Thyroid gland (tissue), 4 donors: Measurements from ENCODE around the gene PTMS. TPM values are rescaled to one million over a fixed set of nuclear protein-coding genes. Genes with fewer than 3 reads are reported as not detected.
A peak's percentile ranks its signal among the peaks of the same experiment; 100 is the strongest.

Experiments used
- DNase-seq, 2 donors: peaks; one replicate each; pipeline ENCODE4 v3.0.0-alpha.2; 2019
- H3K27ac ChIP-seq, 3 donors: fragments of 200-600 bp; sonication (generic); 1 replicate in 2 of 3; 2 replicates in 1 of 3; pipeline ENCODE4 v1.5.1; 2016 to 2019; ENCODE audit warnings: mild to moderate bottlenecking in 1 of 3, moderate library complexity in 1 of 3
- H3K27me3 ChIP-seq: fragments of 200-600 bp; sonication (generic); one replicate; pipeline ENCODE4 v1.5.1; 2019
- H3K36me3 ChIP-seq, 2 donors: fragments of 200-600 bp; sonication (generic); one replicate each; pipeline ENCODE4 v1.5.1; 2016 to 2019
- H3K4me1 ChIP-seq, 2 donors: fragments of 200-600 bp; sonication (generic); one replicate each; pipeline ENCODE4 v1.5.1; 2017 to 2019
- H3K4me3 ChIP-seq, 3 donors: fragments of 200-600 bp; sonication (generic); replicated peaks in 1 of 3; 1 replicate in 2 of 3; 2 replicates in 1 of 3; pipeline ENCODE4 v1.5.1; 2016; ENCODE audit warnings: mild to moderate bottlenecking in 1 of 3
- H3K9me3 ChIP-seq: fragments of 200-600 bp; sonication (generic); one replicate; pipeline ENCODE4 v1.5.1; 2017
- POLR2A ChIP-seq, 2 donors: fragments of 450-650 bp; IDR thresholded peaks; one replicate each; pipeline ENCODE4 v1.6.1; 2017; ENCODE audit warnings: antibody characterized with exemption in 2 of 2, mild to moderate bottlenecking in 2 of 2, moderate library complexity in 1 of 2
- WGBS, 2 donors: methylation state at CpG; one replicate each; pipeline ENCODE4 v1.1.5; 2017; 5-methylcytosine and 5-hydroxymethylcytosine counted together
- intact Hi-C: fragments of 100-400 bp; cut with DNase I; formaldehyde crosslinking; loops from one replicate; pipeline ENCODE4 v1.15.1; 2023
- total RNA-seq, 4 donors: library from RNA; depleted of rRNA; stranded (reverse); fragments of >200 nt; gene quantifications; one replicate each; pipeline ENCODE4 v1.2.3, GENCODE V29; 2016
- TF ChIP-seq, protein P1 (sequence below), 6 experiments: fragments of 200-600 bp in 3 of 6; fragments of 450-650 bp in 3 of 6; sonication (generic) in 3 of 6; IDR thresholded peaks; one replicate each; pipeline ENCODE4 v1.5.1; 2016 to 2019; ENCODE audit warnings: antibody characterized with exemption in 6 of 6, mild to moderate bottlenecking in 2 of 6, inconsistent platforms in 1 of 6, moderate library complexity in 1 of 6

Gene PTMS
- total RNA-seq, 4 donors from 2014 or later = 60.0 to 186 (median 103) TPM

DNA sequence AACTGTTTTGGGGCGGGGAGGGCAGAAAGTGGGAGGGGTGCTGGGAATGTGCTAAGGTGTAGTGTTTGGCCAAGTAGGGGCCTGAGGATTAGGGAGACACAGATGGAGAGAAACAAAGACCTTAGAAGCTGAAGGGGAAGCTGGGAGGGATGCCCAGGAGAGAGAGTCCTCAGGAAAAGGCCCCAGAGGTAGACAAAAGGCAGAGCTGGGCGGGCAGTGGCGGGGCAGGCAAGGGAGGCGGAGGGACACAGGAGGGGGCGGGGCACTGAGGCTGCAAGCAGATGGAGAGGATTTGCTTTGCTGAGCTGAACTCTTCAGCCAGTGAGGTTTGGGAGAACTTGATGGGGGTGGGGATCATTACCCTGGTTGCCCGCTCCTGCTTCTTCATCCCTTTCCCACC, 2.8 kb downstream of the PTMS start:
- Histone ChIP-seq H3K27me3 (no peaks in the 10 kb centered on the region), H3K9me3 (no peaks in the 10 kb centered on the region), H3K4me3 (peak overlapping the region in 1 of 3 donors; percentile 69), H3K4me1 (peaks cover 26 to 46% of the 10 kb centered on the region in 2 donors), H3K36me3 (peaks cover 9 to 11% of the 10 kb centered on the region in 2 donors), H3K27ac (peak overlapping the region in 2 of 3 donors; percentile 94 to 97)
- 61 to 77% methylated on average over 5 to 6 of the region's 6 CpGs for WGBS, 2 donors
- intact Hi-C loops = no loop called here
- peak; percentile 75 to 80 for DNase-seq
- TF ChIP-seq, protein P1, sequence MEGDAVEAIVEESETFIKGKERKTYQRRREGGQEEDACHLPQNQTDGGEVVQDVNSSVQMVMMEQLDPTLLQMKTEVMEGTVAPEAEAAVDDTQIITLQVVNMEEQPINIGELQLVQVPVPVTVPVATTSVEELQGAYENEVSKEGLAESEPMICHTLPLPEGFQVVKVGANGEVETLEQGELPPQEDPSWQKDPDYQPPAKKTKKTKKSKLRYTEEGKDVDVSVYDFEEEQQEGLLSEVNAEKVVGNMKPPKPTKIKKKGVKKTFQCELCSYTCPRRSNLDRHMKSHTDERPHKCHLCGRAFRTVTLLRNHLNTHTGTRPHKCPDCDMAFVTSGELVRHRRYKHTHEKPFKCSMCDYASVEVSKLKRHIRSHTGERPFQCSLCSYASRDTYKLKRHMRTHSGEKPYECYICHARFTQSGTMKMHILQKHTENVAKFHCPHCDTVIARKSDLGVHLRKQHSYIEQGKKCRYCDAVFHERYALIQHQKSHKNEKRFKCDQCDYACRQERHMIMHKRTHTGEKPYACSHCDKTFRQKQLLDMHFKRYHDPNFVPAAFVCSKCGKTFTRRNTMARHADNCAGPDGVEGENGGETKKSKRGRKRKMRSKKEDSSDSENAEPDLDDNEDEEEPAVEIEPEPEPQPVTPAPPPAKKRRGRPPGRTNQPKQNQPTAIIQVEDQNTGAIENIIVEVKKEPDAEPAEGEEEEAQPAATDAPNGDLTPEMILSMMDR (IDR thresholded peaks at IDR 0.05) = no peak
- no peak for TF ChIP-seq POLR2A (IDR thresholded peaks at IDR 0.05)

DNA sequence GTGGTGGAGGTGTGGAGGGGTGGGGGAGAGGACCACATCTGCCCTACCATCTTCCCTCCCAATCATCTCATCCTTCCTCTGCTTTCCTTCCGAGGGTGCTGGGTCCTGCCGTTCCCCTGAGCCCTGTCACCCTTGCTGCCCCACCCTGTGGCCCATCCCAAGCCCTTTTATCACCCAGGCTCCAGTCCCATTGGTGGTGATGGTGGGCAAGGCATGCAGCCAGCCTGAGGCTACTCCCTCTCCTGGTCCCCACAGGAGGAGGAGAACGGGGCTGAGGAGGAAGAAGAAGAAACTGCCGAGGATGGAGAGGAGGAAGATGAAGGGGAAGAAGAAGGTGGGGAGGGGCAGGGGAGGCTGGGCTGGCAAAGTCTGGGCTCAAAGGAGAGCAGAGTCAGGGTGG, 3.5 kb downstream of the PTMS start:
- H3K27ac ChIP-seq = no peak overlapping the region
- 71 to 75% methylated on average over 4 of the region's 4 CpGs for WGBS, 2 donors
- no peak overlapping the region for H3K4me3 ChIP-seq
- H3K4me1 ChIP-seq = peaks cover 24 to 43% of the 10 kb centered on the region in 2 donors
- no peaks in the 10 kb centered on the region for H3K27me3 ChIP-seq
- TF ChIP-seq POLR2A (IDR thresholded peaks at IDR 0.05) = no peak
- TF ChIP-seq, protein P1 (IDR thresholded peaks at IDR 0.05) = no peak
- intact Hi-C loops = no loop called here
- H3K9me3 ChIP-seq = no peaks in the 10 kb centered on the region
- no peak for DNase-seq
- H3K36me3 ChIP-seq = peaks cover 9 to 11% of the 10 kb centered on the region in 2 donors

DNA sequence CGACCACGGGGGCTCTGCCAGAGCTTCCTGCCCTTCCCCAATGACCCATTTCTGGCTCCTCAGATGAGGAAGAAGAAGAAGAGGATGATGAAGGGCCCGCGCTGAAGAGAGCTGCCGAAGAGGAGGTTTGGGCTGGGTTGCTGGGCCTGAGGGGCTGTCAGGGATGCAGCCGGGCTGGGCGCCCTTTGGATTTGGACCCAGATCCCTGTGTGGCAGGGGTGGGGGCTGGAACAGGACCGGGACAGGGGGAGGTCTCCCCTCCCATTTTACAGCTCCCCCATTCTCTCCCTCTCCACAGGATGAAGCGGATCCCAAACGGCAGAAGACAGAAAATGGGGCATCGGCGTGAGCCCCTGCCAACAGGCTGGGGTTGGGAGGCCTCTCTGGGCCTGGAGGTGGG, 3.9 kb downstream of the PTMS start:
- H3K9me3 ChIP-seq = no peaks in the 10 kb centered on the region

DNA sequence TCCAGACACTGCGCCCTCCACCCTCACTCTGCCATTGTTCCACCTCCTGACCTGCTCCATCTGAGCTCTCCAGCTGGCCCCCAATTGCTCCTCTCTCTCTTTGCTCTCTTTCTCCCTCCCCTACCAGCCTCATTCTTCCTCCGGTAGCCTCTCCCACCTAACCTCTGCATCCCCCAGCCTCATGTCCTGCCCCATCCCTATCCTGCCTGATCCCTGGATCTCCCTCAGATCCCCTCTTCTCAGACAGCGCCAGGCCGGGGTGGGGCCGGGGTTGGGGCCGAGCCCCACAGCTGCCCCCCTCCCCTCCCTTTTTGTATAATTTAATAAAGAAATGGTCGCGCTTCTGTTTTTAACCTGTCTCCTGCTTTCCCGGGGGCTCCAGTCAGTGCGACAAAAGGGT, 4.4 kb downstream of the PTMS start:
- no peaks in the 10 kb centered on the region for H3K9me3 ChIP-seq
- peak overlapping the region in 1 of 3 donors; percentile 42 for H3K27ac ChIP-seq
- H3K4me1 ChIP-seq = peaks cover 15 to 34% of the 10 kb centered on the region in 2 donors
- intact Hi-C loops = no loop called here
- WGBS, 2 donors = 86 to 88% methylated on average over 10 of the region's 10 CpGs
- DNase-seq = no peak
- H3K27me3 ChIP-seq = no peaks in the 10 kb centered on the region
- no peak overlapping the region for H3K4me3 ChIP-seq
- TF ChIP-seq POLR2A (IDR thresholded peaks at IDR 0.05) = no peak
- TF ChIP-seq, protein P1 (IDR thresholded peaks at IDR 0.05) = no peak
- H3K36me3 ChIP-seq = peaks cover 9 to 11% of the 10 kb centered on the region in 2 donors

More for the DNA sequence above, 3.9 kb downstream of the PTMS start:
- TF ChIP-seq, protein P1 (IDR thresholded peaks at IDR 0.05) = no peak
- no peak for TF ChIP-seq POLR2A (IDR thresholded peaks at IDR 0.05)
- Histone ChIP-seq H3K27ac (peak overlapping the region in 1 of 3 donors; percentile 42), H3K4me1 (peaks cover 20 to 39% of the 10 kb centered on the region in 2 donors), H3K4me3 (no peak overlapping the region), H3K27me3 (no peaks in the 10 kb centered on the region), H3K36me3 (peaks cover 9 to 11% of the 10 kb centered on the region in 2 donors)
- intact Hi-C loops = no loop called here
- WGBS, 2 donors = 89% methylated on average over 12 of the region's 12 CpGs
- DNase-seq = no peak

DNA sequence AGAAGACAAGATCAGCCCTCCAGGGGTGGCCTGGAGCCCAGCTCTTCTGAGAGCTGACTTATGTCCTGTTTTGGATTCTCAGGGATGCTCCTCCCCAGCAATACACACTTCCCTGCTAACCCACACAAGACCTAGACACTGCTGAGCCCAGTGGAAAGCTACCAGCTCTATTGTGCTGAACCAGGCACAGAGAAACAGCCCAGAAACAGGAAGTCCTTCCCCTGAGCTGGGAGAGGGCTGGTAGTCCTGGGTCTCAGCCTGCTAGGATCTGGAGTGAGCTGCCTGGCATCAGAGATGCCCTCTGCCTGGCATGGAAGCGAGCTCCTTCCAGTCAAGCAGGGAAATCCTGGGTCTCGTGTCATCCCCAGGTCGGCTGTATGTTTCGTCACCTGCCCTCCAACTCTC, 4.9 kb downstream of the PTMS start:
- H3K9me3 ChIP-seq = no peaks in the 10 kb centered on the region
- no peaks in the 10 kb centered on the region for H3K27me3 ChIP-seq
- intact Hi-C loops = no loop called here
- no peak overlapping the region for H3K4me3 ChIP-seq
- peaks cover 14 to 32% of the 10 kb centered on the region in 2 donors for H3K4me1 ChIP-seq
- TF ChIP-seq, protein P1 (IDR thresholded peaks at IDR 0.05) = no peak
- no peak for TF ChIP-seq POLR2A (IDR thresholded peaks at IDR 0.05)
- DNase-seq = no peak
- WGBS, 2 donors = 88 to 92% methylated on average over 4 of the region's 4 CpGs
- peak overlapping the region in 1 of 3 donors; percentile 42 for H3K27ac ChIP-seq
- H3K36me3 ChIP-seq = peaks cover 9 to 11% of the 10 kb centered on the region in 2 donors
